ENCODE measurements around the gene TACR1.

- TF ChIP-seq, protein P1, sequence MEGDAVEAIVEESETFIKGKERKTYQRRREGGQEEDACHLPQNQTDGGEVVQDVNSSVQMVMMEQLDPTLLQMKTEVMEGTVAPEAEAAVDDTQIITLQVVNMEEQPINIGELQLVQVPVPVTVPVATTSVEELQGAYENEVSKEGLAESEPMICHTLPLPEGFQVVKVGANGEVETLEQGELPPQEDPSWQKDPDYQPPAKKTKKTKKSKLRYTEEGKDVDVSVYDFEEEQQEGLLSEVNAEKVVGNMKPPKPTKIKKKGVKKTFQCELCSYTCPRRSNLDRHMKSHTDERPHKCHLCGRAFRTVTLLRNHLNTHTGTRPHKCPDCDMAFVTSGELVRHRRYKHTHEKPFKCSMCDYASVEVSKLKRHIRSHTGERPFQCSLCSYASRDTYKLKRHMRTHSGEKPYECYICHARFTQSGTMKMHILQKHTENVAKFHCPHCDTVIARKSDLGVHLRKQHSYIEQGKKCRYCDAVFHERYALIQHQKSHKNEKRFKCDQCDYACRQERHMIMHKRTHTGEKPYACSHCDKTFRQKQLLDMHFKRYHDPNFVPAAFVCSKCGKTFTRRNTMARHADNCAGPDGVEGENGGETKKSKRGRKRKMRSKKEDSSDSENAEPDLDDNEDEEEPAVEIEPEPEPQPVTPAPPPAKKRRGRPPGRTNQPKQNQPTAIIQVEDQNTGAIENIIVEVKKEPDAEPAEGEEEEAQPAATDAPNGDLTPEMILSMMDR (IDR thresholded peaks at IDR 0.05) = no peak
- TF ChIP-seq ZFX (IDR thresholded peaks at IDR 0.05; ENCODE audit: borderline replicate concordance) = no peak
These were observed 119.7 kb downstream of the TACR1 start for GRCh38 chr2:75079575-75079974.
